ENCODE measurements around the gene PKD2L1.
"Not testable (repeated sequence)": the region's sequence is repeated elsewhere in the genome, so short reads cannot be mapped to it uniquely, and the experiment has no call there.

Gene PKD2L1

GRCh38 chr10:100333661-100334440 lies 3.8 kb upstream of the PKD2L1 start:
- DNase-seq: peak; percentile 23

- no peak for DNase-seq
These were observed 3.1 kb upstream of the PKD2L1 start for GRCh38 chr10:100333106-100333505.

- no peak for DNase-seq
These were observed 1.8 kb downstream of the PKD2L1 start for GRCh38 chr10:100328198-100328597.

- no peak for DNase-seq
These were observed 2.4 kb downstream of the PKD2L1 start for GRCh38 chr10:100327718-100328009.

DNA sequence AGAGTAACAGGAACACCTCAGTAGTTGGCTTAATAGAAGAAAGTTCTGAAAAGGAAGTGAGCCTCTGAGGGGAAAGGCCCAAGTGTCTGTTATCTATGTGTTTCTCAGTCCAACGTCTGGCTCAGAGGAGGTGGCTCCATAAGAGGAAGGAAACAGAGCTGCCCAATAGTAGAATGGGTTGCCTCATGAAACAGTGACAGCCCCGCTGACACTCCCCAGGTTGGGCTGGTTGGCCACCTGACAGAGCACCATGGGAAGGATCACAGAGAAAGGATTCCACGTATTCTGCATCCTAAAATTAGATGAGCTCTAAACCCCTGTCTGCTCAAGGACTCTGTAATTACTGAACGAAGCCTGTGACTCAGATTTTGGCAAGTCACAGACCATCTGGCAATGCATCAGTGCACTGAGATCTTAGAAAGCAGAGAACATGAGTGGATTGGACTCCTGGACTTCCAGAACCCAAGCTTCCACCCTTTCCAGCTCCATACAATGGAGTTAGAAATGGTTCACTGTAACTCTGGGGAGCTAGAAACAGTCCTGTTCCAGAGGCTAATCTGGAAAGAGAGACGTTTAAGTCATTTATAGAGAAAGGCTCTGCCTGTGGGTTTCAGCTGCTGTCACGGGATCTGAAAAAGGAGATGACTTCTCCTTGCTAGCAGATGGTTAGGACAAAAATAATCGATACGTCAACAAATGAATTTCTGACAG lies 2.9 kb downstream of the PKD2L1 start:
- no peak for DNase-seq

GRCh38 chr10:100325158-100325557 lies 4.9 kb downstream of the PKD2L1 start:
- DNase-seq: no peak

DNA sequence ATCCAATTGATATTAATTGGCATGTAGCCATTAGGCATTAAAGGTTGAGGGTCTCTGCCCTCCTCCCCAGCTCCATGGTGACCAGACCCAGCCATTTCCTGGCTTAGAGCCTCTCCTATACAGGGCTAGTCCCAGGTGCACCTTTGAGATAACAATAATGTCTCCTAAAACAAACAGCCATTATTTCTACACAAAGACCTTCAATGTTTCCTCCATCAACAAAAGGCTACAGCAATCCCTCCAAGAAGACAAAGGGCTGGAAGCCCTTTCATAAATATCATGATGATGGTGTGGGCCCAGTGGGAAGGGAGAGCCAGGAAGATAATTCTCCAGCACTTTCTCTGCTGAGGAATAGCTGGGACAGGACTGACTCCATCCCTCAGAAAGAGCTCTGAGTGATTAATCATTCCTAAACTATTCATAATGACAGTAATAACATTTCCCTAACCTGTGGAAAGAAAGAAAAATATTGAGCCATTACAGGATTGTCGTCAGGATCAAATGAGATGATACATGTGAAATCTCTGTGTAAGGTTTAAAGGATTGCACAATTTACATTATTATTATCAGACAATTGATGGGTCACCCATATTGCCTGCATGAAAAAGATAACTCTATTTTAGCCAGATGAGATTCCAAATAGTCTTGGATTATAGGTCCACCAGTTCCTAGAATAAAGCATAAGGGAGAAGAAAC lies 10.2 kb downstream of the PKD2L1 start:
- no peak for DNase-seq

DNA sequence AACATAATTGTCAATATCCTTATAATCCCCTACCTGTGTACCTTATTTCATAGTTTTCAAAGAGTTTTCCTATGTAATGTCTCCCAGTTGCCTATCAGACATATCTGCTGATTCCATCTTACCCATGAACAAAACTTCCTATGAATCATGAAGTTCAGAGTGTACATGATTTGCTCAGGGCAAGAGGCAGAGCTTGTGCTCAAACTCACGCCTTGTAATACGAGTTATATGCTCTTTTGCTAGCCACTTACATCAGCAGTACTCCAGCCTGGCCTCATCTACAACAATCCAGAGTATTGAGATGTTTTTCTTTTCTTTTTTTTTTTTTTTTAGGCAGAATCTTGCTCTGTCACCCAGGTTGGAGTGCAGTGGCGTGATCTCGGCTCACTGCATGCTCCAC lies 11.8 kb downstream of the PKD2L1 start:
- peak; percentile 4 for DNase-seq

GRCh38 chr10:100315615-100316014 lies 14.4 kb downstream of the PKD2L1 start:
- DNase-seq: no peak

DNA sequence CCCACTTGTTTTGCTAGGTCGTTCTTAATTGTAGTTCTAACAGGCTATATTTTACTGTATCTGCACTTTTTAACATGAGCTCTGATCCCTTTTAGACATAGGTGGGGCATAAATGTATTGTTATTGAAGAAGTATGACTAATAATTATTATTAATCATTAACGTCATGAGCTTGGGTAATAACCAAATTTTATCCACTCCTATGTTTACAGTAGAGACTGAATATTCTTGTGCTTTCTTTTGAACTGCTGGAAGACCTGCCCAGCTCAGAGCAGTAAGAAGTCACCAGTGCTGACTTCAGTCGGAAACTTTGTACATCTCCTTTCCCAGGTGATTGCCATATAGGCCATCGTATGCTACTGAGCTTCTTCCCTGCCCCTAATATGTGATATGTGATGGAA lies 18.7 kb downstream of the PKD2L1 start:
- DNase-seq: no peak

GRCh38 chr10:100307684-100308083 lies 22.3 kb downstream of the PKD2L1 start:
- DNase-seq: peak; percentile 18

- DNase-seq: no peak
These were observed 23.2 kb downstream of the PKD2L1 start for GRCh38 chr10:100306861-100307260.

DNA sequence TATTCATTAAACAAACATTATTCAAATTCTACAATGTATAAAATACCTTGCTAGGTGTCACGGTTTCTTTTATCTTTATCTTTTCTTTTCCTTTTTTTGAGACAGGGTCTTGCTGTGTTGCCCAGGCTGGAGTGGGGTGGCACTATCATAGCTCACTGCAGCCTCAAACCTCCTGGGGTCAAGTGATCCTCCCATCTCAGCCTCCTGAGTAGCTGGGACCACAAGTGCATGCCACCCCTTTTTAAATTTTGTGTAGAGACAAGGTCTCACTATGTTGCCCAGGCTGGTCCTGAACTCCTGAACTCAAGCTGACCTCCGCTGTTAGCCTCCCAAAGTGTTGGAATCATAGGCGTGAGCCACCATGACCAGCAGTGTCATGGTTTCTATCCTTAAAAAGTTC lies 25.6 kb downstream of the PKD2L1 start:
- DNase-seq: no peak

DNA sequence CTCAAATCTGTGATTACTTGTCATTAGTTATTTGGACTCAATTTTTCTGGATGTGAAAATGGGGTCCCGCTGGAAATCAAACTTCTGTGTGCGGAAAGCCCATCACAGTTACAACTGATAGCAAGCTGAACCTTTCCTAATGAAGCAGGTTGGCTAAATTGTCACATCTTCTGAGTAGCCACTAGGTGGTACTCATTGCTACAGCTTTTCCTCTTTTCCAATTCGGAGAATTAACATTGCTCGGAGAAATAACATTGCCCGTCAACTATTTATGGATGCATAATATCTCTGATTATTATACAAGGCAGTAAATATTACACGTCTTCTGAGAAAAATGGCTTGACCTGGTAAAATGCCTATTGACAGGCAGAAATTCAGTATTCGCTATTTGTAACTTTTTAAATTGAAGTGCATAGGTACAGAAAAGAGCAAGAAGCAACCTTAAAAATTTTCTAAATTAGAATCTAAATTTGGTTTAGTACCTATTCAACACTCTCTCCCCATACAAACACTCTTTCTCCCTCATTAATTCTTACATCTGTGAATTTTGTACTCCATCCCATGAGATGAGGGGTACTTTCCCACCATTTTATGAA lies 26.2 kb downstream of the PKD2L1 start:
- DNase-seq: peak; percentile 13

DNA sequence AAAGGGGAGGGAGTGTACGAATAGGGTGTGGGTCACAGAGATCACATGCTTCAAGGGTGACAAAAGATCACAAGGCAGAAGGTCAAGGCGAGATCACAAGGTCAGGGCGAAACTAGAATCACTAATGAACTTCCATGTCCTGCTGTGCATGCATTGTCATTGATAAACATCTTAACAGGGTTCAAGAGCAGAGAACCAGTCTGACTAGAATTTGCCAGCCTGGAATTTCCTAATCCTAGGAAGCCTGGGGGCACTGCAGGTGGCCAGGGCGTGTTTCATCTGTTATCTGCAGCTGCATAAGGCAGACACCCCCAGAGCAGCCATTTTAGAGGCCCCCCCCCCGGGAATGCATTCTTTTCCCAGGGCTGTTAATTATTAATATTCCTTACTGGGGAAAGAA lies 28.9 kb downstream of the PKD2L1 start:
- not testable (repeated sequence) for DNase-seq

DNA sequence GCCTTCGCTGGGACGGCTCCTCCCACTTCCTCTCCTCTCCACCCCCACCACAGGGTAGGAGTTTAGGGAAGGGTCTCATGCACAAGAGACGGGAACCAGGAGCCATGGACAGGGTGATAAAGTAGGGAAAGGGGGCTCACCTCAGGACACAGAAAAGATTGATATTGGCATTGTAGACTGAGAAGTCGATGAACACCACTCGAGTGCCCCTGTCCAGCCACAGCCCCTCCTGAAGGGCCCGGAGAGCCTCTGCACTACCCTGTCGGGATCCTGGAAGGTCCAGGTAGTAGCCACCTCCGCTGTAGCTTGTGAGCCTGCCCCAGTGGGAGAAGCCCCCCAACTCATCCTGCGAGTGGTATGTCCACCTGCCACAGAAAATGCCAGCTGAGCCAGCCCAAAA lies 32.8 kb downstream of the PKD2L1 start:
- DNase-seq: no peak

DNA sequence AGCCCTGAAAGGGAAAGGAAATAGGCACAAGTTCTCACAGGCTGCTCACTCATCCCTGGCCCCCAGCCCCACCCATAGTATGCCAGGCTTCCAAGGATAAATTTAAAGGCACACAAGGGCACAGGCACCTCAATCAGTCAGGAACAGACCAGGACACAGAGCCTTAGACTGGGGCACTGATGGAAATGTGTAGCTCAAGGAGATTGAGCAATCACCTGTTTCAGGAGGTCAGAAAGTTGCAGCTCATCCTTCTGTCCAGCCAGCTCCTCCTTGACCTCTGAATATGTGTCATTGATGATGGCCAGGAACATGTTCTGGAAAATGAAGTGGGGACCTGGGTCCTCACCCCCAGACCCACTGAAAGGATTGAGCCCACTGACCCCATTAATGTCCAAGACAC lies 37.0 kb downstream of the PKD2L1 start:
- DNase-seq: no peak

DNA sequence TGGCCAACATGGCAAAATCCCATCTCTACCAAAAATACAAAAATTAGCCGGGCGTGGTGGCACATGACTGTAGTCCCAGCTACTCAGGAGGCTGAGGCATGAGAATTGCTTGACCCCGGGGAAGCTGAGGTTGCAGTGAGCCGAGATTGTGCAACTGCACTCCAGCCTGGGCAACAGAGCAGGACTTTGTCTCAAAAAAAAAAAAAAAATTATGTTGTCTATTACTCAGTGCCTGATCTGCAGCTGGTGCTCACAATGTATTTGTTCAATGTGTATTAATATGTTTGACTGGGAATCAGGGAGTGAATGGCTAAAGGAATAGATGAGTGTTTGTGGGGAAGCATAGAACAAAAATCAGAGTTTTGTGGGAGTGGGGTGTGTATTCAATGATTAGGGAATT lies 37.7 kb downstream of the PKD2L1 start:
- not testable (repeated sequence) for DNase-seq

DNA sequence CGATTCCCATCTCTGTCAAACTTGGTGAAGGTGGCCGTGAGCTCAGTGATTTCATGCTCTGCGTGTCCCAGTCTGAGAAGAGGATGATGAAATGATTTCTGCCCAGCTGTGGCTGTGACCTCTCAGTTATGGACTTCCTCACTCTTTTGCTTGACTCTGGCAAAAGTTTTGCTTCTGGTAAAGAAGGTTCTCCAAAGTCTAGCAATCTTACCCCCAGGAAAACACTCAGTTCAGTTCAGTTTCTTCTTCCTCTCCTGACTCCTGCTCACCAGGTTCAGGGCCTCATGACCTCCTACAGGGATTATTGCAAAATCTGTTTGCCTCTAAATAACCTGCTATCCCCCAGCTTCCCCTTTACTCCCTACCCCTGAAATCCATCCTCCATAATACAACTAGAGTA lies 38.7 kb downstream of the PKD2L1 start:
- DNase-seq: no peak

DNA sequence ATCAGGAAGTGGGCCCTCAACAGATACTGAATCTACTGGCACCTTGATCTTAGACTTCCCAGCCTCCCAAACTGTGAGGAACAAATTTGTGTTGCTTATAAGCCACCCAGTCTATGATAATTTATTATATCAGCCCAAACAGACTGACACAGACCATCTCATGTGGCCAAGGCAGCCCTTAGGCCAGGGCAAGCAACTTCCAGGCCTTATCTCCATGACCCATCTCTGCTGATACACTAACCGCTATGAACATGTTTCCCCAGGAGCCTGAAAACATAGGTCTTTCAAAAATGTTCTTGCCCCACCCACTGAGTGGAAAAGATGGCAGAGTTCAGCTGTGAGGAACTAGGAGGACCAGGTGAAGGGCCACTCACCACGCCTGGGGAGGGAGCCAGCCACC lies 40.4 kb downstream of the PKD2L1 start:
- no peak for DNase-seq

- no peak for DNase-seq
These were observed 41.8 kb downstream of the PKD2L1 start for GRCh38 chr10:100288196-100288595.

DNA sequence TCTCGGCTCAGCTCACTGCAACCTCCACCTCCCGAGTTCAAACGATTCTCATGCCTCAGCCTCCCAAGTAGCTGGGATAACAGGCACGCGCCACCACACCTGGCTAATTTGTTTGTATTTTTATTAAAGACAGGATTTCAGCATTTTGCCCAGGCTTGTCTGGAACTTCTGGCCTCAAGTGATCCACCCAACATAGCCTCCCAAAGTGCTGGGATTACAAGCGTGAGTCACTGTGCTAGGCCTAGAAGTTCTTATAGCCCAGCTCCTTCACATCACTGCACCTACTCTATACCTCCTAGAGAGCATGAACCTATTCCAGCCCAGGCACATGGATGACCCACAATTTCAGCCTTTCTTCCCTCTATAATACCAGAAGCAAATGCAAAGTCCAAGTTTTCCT lies 42.3 kb downstream of the PKD2L1 start:
- DNase-seq: no peak

Data from fibroblast of skin of abdomen (primary cell).